ENCODE data around the gene SLCO2A1.

SLCO2A1 gene

DNA sequence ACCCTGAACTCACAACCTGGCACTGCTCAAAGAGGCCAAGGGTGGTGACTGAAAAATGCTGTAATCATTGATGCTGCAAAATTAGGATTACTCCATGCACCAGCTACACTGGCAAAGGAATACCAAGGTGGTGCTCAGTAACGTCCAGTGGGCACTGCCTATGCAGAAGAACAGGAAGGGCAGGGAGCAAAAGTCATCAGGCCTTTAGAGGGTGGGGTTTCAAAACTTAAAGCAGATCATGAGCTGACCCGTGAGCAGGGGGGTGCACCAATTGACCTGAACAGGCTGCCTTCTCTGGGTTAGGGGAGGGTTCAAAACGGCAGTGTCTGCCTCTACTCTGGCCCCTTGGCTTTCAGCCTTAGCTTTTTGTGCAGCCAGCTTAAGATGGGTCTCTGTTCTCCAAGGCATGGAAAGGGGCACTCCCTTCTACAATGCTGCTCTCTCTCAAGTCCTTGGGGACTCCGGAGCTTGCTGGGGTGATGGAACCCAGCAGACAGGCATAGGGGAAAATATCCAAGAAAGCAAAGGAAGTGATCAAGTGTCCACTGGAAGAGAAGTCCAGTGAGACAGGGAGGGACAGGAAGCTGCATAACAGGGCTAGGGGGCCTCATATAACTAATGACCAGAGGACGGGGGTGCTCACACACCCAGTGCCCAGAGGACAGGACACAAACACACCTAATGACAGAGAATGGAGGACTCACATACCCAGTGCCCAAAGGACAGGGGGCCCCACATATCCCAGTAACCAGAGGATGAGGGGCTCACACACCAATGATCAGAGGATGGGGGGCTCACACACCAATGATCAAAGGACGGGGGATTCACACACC is 145.5 kb downstream of the SLCO2A1 start:
- no peaks in the 10 kb centered on the region for H3K9me2 ChIP-seq (replicated peaks; ENCODE audit: insufficient read depth, low read length)
- no peaks in the 10 kb centered on the region for H3K4me1 ChIP-seq (ENCODE audit: low read length)
- no peak for TF ChIP-seq EZH2 (optimal IDR thresholded peaks at IDR 0.05; ENCODE audit: low read depth, low read length)
- TF ChIP-seq EZH2phosphoT487 (IDR thresholded peaks at IDR 0.05; ENCODE audit: low read length) = no peak
- TF ChIP-seq, protein P1, sequence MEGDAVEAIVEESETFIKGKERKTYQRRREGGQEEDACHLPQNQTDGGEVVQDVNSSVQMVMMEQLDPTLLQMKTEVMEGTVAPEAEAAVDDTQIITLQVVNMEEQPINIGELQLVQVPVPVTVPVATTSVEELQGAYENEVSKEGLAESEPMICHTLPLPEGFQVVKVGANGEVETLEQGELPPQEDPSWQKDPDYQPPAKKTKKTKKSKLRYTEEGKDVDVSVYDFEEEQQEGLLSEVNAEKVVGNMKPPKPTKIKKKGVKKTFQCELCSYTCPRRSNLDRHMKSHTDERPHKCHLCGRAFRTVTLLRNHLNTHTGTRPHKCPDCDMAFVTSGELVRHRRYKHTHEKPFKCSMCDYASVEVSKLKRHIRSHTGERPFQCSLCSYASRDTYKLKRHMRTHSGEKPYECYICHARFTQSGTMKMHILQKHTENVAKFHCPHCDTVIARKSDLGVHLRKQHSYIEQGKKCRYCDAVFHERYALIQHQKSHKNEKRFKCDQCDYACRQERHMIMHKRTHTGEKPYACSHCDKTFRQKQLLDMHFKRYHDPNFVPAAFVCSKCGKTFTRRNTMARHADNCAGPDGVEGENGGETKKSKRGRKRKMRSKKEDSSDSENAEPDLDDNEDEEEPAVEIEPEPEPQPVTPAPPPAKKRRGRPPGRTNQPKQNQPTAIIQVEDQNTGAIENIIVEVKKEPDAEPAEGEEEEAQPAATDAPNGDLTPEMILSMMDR (IDR thresholded peaks at IDR 0.05; ENCODE audit: low read length) = no peak
- no peak overlapping the region for H2AFZ ChIP-seq (ENCODE audit: low read length)
- no peaks in the 10 kb centered on the region for H3K36me3 ChIP-seq (replicated peaks; ENCODE audit: insufficient read depth, low read length)
- H3F3A ChIP-seq (ENCODE audit: insufficient read depth, low read length) = no peaks in the 10 kb centered on the region
- H3K4me2 ChIP-seq (ENCODE audit: low read depth, low read length) = no peak overlapping the region
- no peak for DNase-seq
- H4K20me1 ChIP-seq (ENCODE audit: insufficient read depth, low read length) = no peaks in the 10 kb centered on the region
- H3K9ac ChIP-seq (ENCODE audit: low read length) = no peak overlapping the region
- no peaks in the 10 kb centered on the region for H3K27me3 ChIP-seq (replicated peaks; ENCODE audit: insufficient read depth, low read length)
- H3K4me3 ChIP-seq (ENCODE audit: low read length) = no peak overlapping the region
- no peaks in the 10 kb centered on the region for H3K9me3 ChIP-seq (replicated peaks; ENCODE audit: insufficient read depth, low read length)
- H3K79me2 ChIP-seq (ENCODE audit: low read length) = no peaks in the 10 kb centered on the region
- no peak overlapping the region for H3K27ac ChIP-seq (ENCODE audit: low read length)

DNA sequence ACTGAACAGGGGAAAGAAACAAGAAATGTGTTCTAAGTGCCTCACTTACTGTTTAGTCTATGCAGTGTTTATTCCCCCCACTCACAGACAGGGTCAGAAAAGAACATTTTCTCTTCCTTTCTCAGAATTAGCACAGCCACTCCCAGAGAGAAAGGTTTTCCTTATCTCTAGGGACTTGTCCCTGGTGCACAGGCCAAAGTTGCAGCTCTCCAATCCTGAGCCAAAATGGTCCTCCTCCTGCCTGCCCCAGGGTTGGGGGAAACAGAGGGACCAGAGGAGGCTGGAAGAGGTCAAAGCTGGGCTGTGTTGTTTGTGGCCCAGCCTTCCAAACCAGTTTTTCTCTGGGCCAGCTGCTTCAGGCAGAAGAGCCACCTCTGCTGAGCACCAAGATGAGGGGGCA is 146.1 kb downstream of the SLCO2A1 start:
- H3K9me3 ChIP-seq (replicated peaks; ENCODE audit: insufficient read depth, low read length) = no peaks in the 10 kb centered on the region
- H3K4me3 ChIP-seq (ENCODE audit: low read length) = no peak overlapping the region
- H4K20me1 ChIP-seq (ENCODE audit: insufficient read depth, low read length) = no peaks in the 10 kb centered on the region
- TF ChIP-seq, protein P1 (IDR thresholded peaks at IDR 0.05; ENCODE audit: low read length) = no peak
- no peak for TF ChIP-seq EZH2 (optimal IDR thresholded peaks at IDR 0.05; ENCODE audit: low read depth, low read length)
- no peak for TF ChIP-seq EZH2phosphoT487 (IDR thresholded peaks at IDR 0.05; ENCODE audit: low read length)
- H3F3A ChIP-seq (ENCODE audit: insufficient read depth, low read length) = no peaks in the 10 kb centered on the region
- H3K79me2 ChIP-seq (ENCODE audit: low read length) = no peaks in the 10 kb centered on the region
- no peak overlapping the region for H2AFZ ChIP-seq (ENCODE audit: low read length)
- no peak overlapping the region for H3K4me2 ChIP-seq (ENCODE audit: low read depth, low read length)
- H3K9me2 ChIP-seq (replicated peaks; ENCODE audit: insufficient read depth, low read length) = no peaks in the 10 kb centered on the region
- no peak overlapping the region for H3K27ac ChIP-seq (ENCODE audit: low read length)
- H3K36me3 ChIP-seq (replicated peaks; ENCODE audit: insufficient read depth, low read length) = no peaks in the 10 kb centered on the region
- H3K4me1 ChIP-seq (ENCODE audit: low read length) = no peaks in the 10 kb centered on the region
- H3K9ac ChIP-seq (ENCODE audit: low read length) = no peak overlapping the region
- no peaks in the 10 kb centered on the region for H3K27me3 ChIP-seq (replicated peaks; ENCODE audit: insufficient read depth, low read length)
- DNase-seq = no peak

DNA sequence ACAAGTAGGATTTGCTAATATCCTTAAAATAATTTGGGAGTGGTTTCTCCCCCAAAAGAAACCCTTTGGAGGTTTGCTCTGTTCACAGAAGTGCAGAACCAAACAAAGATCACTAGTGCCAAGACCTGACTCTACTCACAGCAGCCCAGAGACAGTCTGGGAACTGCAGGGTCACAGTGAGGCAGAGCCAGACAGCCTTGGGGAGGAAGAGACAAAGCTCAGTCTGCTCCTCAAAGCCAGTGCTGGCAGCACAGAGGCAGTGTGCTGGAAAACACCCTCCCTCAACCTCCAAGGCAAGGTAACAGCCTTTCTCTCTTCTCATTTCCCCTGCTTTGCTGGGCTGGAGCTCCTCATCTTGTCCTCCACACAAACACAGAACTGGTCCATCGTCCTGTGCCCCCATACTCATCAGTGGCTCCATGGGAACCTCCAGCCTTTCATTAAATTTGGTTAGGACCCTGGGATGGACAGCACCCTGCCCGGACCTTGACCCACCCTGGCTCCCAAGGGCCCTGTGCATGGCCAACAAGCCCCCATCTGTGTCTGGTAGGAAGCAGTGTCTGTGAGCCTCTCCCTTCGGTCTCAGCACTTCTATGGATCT is 146.6 kb downstream of the SLCO2A1 start:
- Histone ChIP-seq H4K20me1 (ENCODE audit: insufficient read depth, low read length) (no peaks in the 10 kb centered on the region), H3F3A (ENCODE audit: insufficient read depth, low read length) (no peaks in the 10 kb centered on the region), H3K4me1 (ENCODE audit: low read length) (no peaks in the 10 kb centered on the region), H2AFZ (ENCODE audit: low read length) (no peak overlapping the region), H3K27me3 (replicated peaks; ENCODE audit: insufficient read depth, low read length) (no peaks in the 10 kb centered on the region), H3K9me2 (replicated peaks; ENCODE audit: insufficient read depth, low read length) (no peaks in the 10 kb centered on the region), H3K9ac (ENCODE audit: low read length) (no peak overlapping the region), H3K4me2 (ENCODE audit: low read depth, low read length) (no peak overlapping the region), H3K9me3 (replicated peaks; ENCODE audit: insufficient read depth, low read length) (no peaks in the 10 kb centered on the region), H3K36me3 (replicated peaks; ENCODE audit: insufficient read depth, low read length) (no peaks in the 10 kb centered on the region), H3K4me3 (ENCODE audit: low read length) (no peak overlapping the region), H3K79me2 (ENCODE audit: low read length) (no peaks in the 10 kb centered on the region), H3K27ac (ENCODE audit: low read length) (no peak overlapping the region)
- TF ChIP-seq, protein P1 (IDR thresholded peaks at IDR 0.05; ENCODE audit: low read length) = no peak
- TF ChIP-seq EZH2 (optimal IDR thresholded peaks at IDR 0.05; ENCODE audit: low read depth, low read length) (no peak), EZH2phosphoT487 (IDR thresholded peaks at IDR 0.05; ENCODE audit: low read length) (no peak)
- no peak for DNase-seq

All from MM.1S (cell line).